ENCODE data around the gene ARHGDIG.

GRCh38 chr16:282491-282890, 2.1 kb downstream of the ARHGDIG start:
- TF ChIP-seq CTCF (IDR thresholded peaks at IDR 0.05) (no peak), POLR2A (IDR thresholded peaks at IDR 0.05) (no peak)

All from uterus (tissue), 2 donors.